HL-60 (cell line): ENCODE measurements around the gene DPYSL5.

Experiments used
- CTCF ChIP-seq: IDR thresholded peaks from one replicate; pipeline ENCODE4 v1.5.1; 2011; ENCODE audit warnings: low read length, control low read depth, inconsistent platforms; ENCODE audit not compliant: insufficient read depth
- GABPA ChIP-seq: IDR thresholded peaks from 2 replicates; pipeline ENCODE4 v1.6.1; 2012; ENCODE audit warnings: low read depth
- POLR2AphosphoS5 ChIP-seq: IDR thresholded peaks from 2 replicates; pipeline ENCODE4 v1.6.1; 2012; ENCODE audit warnings: low read depth

DNA sequence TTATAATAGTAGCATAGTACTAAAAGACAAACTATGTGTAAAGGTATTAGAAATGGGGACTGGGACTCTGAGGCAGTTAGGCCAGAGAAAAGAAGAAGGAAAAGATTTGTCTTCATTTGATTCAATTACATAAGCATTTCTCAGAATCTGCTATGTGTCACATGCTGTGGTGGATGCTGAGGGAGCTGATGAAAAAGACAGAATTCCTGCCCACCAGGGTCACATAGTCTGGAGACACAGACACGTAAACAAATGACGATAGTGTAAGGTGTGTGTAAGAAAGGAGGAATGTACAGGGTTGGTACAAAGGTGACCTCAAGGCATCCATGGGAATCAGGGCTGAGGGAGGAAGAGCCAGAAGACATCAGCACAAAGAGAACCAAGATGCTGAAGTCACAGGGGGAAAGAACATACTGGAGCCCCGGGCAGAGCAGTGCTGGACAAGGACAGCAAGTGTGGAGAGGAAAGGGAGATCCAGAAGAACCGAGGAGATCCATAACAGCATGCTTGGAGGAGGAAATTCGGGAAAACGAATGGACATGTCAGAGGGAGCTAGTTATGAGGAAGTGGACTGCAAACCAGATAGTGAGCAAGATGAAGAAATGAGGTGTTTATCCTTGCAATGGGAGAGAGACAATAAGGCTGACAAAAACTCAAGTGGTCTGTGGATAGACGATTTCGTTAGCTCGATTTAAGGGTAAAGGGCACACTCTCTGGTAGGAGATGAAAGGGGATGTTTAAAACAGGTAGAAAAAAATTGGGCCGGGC, 121.3 kb downstream of the DPYSL5 start:
- TF ChIP-seq POLR2AphosphoS5: no peak
- no peak for TF ChIP-seq CTCF
- TF ChIP-seq GABPA: no peak
